Nephron progenitor cell (in vitro differentiated cells): ENCODE measurements around the gene ERC2.

ENCODE experiments used
- DNase-seq: peaks from one replicate; pipeline ENCODE4 v3.0.0; 2021
- H3K27ac Mint-ChIP-seq: 2 replicates; pipeline ENCODE4 v1.8.0; 2021; ENCODE audit warnings: mild to moderate bottlenecking, moderate library complexity, mixed read lengths
- H3K27me3 Mint-ChIP-seq: 2 replicates; pipeline ENCODE4 v1.8.0; 2021; ENCODE audit warnings: mild to moderate bottlenecking, low read depth, mixed read lengths; ENCODE audit not compliant: poor library complexity
- H3K36me3 Mint-ChIP-seq: 2 replicates; pipeline ENCODE4 v1.8.0; 2021; ENCODE audit warnings: low read depth, mixed read lengths
- H3K4me1 Mint-ChIP-seq: 2 replicates; pipeline ENCODE4 v1.8.0; 2021; ENCODE audit warnings: mixed read lengths
- H3K4me3 Mint-ChIP-seq: 2 replicates; pipeline ENCODE4 v1.8.0; 2021; ENCODE audit warnings: mild to moderate bottlenecking, moderate library complexity, mixed read lengths
- H3K9me3 Mint-ChIP-seq: 2 replicates; pipeline ENCODE4 v1.8.0; 2021; ENCODE audit warnings: mild to moderate bottlenecking, moderate library complexity, mixed read lengths
- CTCF ChIP-seq: fragments of 200-600 bp; sonication (generic); IDR thresholded peaks from 2 replicates; pipeline ENCODE4 v1.5.0; 2021; ENCODE audit warnings: antibody characterized with exemption

Gene ERC2

GRCh38 chr3:56205406-56205805 is 262.9 kb downstream of the ERC2 start:
- no peak for TF ChIP-seq CTCF
- Mint-ChIP-seq H3K36me3 (no peaks in the 10 kb centered on the region), H3K4me1 (peaks cover 28% of the 10 kb centered on the region), H3K4me3 (no peak overlapping the region), H3K27ac (no peak overlapping the region), H3K27me3 (no peaks in the 10 kb centered on the region), H3K9me3 (no peaks in the 10 kb centered on the region)
- DNase-seq: no peak

GRCh38 chr3:56202997-56203396 is 265.3 kb downstream of the ERC2 start:
- Mint-ChIP-seq H3K4me1 (peaks cover 23% of the 10 kb centered on the region), H3K4me3 (no peak overlapping the region), H3K9me3 (no peaks in the 10 kb centered on the region), H3K36me3 (no peaks in the 10 kb centered on the region), H3K27me3 (peaks cover 3% of the 10 kb centered on the region), H3K27ac (no peak overlapping the region)
- DNase-seq: no peak
- no peak for TF ChIP-seq CTCF

GRCh38 chr3:56201407-56201806 is 266.9 kb downstream of the ERC2 start:
- H3K27ac Mint-ChIP-seq: no peak overlapping the region
- no peaks in the 10 kb centered on the region for H3K9me3 Mint-ChIP-seq
- no peak for TF ChIP-seq CTCF
- DNase-seq: no peak
- H3K36me3 Mint-ChIP-seq: no peaks in the 10 kb centered on the region
- peaks cover 19% of the 10 kb centered on the region for H3K4me1 Mint-ChIP-seq
- H3K4me3 Mint-ChIP-seq: no peak overlapping the region
- peaks cover 3% of the 10 kb centered on the region for H3K27me3 Mint-ChIP-seq

GRCh38 chr3:56200251-56200650 is 268.0 kb downstream of the ERC2 start:
- TF ChIP-seq CTCF: no peak
- no peak for DNase-seq
- Mint-ChIP-seq H3K4me1 (peaks cover 12% of the 10 kb centered on the region), H3K4me3 (no peak overlapping the region), H3K9me3 (no peaks in the 10 kb centered on the region), H3K36me3 (no peaks in the 10 kb centered on the region), H3K27ac (no peak overlapping the region), H3K27me3 (peaks cover 3% of the 10 kb centered on the region)

- Mint-ChIP-seq H3K9me3 (no peaks in the 10 kb centered on the region), H3K36me3 (no peaks in the 10 kb centered on the region), H3K27me3 (peaks cover 3% of the 10 kb centered on the region), H3K4me1 (peaks cover 5% of the 10 kb centered on the region), H3K4me3 (no peak overlapping the region), H3K27ac (no peak overlapping the region)
- TF ChIP-seq CTCF: no peak
- DNase-seq: no peak
Observed at GRCh38 chr3:56197991-56198390, 270.3 kb downstream of the ERC2 start.

GRCh38 chr3:56197259-56197965 is 270.9 kb downstream of the ERC2 start:
- Mint-ChIP-seq H3K27me3 (peaks cover 3% of the 10 kb centered on the region), H3K27ac (no peak overlapping the region), H3K36me3 (no peaks in the 10 kb centered on the region), H3K4me3 (no peak overlapping the region), H3K9me3 (no peaks in the 10 kb centered on the region), H3K4me1 (peaks cover 5% of the 10 kb centered on the region)
- no peak for TF ChIP-seq CTCF
- no peak for DNase-seq
